HG02571 (cell line): ENCODE measurements around the gene USP12.

Source experiments
- ATAC-seq: cut with Tn5 transposase; IDR thresholded peaks from one replicate; pipeline ENCODE4 v1.9.1; 2021; ENCODE audit warnings: mild to moderate bottlenecking, moderate library complexity; ENCODE audit not compliant: unreplicated experiment

USP12 gene

DNA sequence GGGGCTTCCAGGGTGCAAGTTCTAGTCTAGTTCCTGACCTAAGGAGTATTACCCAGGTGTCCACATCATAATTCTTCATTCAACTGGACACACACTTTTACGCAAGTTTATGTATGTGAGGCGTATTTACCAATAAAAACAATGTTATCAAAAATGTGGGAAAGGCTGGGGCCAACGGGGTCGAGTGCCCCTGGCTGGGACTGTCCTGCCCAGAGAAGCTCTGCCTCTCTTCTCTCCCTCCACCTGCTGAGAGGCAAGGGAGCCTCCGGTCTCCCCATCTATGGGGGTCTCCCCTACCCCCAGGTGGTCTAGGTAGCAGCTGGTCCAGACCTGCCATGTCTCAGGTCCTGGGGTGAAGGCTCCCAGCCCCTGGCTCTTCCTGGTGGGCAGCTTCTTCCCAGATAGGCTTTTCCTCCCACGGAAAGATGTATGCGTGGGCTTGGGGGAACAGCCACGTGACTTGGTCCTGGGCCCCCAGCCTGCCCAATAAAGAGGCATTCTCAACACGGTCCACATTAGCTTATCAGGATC is 132.4 kb downstream of the USP12 start:
- no peak for ATAC-seq

DNA sequence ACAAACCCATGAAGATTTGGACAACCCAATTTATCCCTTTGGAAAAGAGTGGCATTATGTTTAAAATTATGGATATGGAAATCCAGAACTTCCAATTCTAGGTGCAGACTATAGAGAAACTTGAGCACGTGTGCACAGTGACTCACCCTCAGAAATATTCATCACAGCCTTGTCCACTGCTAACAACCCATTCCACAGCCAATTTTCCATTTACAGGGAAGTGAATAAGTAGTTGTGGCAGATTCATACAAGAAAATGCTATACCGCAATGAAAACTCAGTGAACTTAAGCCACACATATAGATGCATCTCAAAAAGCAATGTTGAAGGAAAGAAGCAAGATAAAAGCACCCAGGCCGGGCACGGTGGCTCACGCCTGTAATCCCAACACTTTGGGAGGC is 133.3 kb downstream of the USP12 start:
- no peak for ATAC-seq

DNA sequence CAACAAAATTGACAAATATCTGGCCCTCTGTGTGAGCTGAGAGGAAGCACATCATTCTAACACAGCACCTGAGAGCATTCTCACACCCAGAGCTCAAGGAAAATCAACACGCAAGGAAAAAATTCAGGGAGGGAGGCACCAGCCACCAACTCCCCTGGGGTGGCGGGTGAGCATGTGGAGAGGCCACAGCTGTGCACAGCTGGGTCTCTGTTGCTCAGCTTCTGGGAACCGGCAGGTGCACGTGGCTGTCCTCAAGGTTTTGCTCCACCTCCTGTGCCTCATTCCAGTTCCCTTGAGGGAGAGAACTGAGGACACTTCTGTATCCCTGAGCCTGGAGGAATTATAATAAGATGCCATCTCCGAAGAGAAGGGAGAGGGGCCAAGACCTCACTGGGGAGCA is 134.0 kb downstream of the USP12 start:
- ATAC-seq = no peak

DNA sequence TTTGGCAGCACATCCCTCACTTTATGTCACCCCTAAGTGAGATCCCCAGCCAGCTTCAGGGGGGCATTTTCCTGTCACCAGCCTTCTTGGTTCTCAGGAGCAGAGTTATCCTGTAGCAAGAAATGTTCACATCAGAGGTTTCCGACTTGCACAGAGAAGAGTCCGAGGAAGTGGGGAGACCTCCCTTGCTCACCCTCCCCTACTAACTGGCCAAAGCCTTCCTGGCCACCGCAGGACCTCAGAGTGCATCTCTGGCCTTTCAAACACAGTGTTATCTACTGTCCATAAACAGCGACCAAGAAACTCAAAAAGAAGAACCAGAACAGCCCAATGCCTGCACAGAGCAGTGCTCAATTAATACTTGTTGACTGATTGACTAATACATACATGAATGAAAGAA is 134.4 kb downstream of the USP12 start:
- no peak for ATAC-seq

DNA sequence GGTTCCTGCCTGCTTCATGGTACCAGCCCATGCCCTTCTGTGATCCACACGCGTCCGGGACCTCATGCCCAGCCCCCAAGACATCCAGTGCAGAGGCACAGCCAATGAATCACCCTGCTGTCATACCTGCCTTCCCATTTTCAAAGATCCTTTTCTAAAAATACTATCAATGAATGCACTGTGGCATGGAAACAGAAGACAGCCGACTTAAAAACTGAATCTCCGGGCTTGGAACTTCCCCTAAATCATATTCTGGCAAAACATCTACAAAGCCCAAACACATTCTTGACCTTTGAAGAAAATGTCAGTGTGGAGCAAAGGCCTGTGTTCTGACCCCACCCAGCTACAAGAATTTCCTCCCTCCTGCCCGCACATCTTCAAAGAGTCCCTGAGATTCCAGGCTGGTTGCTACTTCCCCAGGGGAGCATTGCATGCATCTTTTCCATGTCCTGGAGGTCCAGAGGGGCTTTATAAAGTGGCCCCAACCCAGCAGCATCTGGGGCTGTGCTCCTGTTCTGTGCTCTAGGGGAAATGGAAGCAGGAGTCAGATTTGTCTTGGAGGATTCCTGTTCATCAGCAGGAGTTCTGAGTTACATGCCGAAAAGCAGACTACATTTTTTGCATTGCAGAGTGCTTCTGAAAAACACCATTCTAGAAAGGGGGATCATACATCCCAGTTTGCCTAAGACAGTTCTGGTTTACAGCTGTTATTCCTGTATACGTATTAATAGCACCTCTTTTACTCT is 135.2 kb downstream of the USP12 start:
- no peak for ATAC-seq

DNA sequence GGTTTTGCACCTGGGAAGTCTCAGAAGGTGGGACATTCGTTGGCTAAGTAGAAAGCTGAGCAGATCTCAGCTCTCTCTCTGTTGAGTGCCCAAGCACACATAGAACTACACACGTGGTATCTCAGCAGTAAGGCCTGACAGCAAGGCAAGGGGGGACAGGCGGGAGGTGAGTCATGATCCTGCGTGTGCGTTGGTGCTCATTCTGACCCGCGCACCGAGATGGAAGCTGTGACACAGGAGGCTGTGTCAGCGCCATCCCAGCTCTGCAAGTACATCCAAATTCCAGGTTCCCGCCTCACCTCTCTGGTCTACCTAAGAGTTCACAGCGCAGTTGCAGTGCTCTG is 135.7 kb downstream of the USP12 start:
- ATAC-seq = no peak

DNA sequence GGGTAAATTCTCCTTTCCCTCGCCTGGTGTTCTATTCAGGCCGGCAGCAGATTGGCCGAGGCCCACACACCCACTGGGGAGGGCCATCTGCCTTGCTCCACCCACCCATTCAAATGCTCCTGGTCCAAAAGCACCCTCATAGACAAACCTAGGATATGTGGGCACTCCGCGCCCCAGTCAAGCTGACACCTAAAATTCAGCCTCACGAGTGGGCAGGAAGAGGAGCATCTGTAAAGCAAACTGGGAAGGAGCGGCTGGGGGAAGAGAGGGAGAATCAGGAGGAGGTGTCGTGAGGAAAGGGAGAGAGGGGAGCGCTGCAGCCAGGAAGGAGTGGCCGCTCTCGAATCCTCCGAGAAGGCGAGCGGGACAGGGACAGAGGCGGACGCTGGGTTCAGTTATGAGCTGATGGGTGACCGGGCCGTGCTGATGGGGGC is 136.9 kb downstream of the USP12 start:
- ATAC-seq = no peak

DNA sequence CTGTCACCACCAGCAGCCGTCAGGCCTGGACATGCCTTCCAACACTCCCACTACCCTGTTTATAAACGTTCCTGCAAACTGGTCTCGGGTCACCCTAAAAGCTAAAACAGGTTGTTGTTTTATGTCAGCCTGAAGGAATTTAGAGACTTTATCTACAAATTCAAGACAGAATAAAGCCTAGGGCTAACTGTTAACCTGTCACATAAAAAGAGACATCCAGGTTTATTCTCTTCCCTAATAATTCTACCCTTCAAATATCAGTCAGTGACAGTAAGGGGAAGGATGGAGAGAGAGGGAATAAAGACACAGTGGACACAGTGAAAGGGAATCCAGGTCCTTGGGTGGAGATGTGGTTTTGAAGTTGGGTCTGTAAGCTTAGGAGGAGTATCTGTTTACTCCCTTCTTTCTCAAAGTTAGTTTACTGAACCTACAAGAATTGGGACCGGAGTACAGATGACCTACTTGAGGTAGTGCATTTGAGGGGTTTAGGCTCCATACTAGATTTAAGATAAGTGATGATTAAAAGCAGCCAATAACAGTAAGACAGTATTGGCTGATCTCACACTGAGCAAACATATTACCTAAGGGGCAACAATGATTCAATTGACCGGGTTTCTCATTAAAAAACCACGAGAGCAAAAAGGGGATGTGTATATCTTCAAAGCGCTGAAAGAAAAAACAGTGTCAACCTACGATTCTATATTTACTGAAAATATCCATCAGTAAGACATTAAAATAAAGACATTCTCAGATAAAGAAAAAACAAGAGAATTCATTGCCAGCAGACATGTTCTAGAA is 142.7 kb downstream of the USP12 start:
- no peak for ATAC-seq

DNA sequence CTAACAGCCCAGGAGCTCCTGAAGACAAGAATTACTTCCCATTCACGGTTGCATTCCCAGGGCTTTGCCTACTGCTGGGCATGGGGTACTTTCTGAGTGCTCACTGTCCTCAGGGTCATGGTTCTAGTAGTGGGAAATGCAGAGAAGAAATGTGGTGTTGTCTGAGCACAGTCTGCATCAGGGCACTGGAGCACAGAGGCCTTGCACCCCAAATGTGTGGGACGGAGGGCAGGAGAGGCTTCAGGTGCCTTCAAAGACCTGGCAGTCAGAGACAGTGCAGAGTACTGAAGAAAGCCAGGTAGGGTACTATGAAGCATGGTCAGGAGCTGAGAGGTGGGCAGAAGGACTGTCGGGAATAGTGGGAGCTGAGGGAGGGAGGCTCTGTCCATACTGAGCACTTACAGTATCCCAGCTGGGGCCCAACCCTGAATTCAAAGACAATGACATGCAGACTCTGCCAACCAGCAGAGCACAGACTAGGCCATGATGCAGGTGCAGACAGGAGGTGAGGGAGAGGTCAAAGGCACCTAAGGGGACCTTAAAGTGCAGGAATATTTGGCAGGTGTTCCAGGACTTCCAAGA is 144.4 kb downstream of the USP12 start:
- ATAC-seq = no peak

DNA sequence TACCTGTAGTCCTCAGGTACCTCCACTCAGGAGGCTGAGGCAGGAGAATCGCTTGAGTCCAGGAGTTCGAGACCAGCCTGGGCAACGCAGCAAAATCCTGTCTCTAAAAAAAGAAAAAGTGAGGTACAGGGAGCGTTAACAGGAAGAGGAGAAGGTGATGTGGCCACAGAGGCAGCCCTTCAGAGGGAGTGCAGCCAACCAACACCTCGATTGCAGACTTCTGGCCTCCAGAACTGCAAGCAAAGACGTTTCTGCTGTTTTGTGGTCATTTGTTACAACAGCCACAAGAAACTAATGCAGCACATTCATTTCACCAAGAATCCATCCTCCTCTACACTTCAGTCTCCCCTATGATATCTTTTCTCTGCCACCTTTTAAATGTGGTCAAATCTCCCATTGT is 145.2 kb downstream of the USP12 start:
- no peak for ATAC-seq

DNA sequence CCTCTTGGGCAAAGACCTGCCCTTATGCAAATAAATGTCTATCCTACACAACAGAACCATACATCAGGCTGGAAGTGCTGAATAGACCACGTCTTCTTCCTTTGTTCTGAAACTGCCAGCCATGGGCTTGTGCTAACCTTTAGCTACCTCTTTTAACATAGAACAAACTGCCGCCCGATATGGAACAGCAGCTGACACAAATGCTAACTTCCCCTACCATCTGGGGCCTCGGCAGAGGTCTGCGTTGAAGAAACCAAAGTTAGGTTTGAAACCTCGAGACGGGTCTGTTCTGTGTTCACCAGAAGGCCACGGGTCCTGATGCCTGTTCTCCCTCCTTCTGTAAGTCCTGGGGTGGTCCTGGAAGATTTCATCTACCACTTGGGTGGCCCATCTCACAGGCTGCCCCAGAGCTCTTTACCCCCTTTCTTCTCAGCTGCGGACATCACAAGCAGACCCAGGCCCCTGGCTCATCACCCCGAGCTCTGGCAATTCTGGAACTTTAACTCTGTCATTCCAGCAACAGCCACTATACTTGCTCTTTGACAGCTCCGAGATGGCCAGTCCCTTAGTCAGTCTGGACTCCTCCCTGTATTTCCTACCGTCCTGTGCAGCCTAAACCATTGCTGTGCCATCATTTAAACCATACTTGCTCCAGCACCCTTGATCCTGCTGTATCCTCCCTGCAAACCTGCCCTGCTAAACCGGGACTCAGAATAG is 146.7 kb downstream of the USP12 start:
- no peak for ATAC-seq

DNA sequence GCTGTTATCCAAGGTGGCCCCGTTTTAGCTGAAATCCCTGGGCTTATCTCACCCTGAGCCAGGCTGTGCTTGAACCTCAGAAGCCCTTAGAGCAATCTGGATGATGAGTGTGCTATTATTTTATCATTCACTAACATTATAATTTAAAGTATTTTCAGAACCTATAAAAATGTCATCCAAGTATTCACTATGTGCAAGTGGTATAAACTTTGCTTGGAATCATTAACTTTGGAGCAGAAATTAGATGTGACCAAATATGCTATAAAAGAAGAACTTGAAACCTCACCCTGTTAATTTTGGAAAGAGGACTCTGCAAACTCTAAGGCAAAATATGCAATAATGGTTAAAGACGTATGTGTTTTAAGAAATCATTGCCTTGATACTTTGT is 147.5 kb downstream of the USP12 start:
- no peak for ATAC-seq

DNA sequence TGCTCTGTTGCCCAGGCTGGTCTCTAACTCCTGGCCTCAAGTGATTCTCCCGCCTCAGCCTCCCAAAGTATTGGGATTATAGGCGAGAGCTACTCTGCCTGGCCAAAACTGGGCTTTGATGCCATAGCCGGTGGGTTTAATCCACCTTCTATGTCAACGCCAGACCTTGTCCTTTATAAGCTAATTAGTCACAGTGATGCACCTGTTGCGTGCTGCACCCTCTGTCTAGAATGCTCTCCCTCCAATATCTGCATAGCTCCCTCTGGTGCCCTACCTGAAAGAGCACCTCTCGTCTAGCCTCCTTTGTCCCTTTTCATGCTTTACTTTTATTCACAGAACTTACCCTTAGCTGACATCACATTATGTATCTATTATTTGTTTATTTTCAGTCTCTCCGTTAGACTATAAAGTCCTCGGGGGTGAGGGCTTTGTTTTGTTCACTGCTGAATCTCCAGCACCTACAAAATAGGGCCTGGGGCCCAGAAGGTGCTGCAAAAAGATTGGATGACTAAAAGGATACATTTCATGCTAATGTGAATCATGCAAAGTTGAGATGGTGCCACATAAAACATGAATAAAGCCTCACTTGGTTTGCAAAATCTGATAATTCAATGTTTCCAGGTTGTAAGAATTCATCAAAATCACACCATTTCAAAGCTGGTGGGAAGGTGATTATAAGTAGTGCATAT is 148.1 kb downstream of the USP12 start:
- ATAC-seq = no peak

DNA sequence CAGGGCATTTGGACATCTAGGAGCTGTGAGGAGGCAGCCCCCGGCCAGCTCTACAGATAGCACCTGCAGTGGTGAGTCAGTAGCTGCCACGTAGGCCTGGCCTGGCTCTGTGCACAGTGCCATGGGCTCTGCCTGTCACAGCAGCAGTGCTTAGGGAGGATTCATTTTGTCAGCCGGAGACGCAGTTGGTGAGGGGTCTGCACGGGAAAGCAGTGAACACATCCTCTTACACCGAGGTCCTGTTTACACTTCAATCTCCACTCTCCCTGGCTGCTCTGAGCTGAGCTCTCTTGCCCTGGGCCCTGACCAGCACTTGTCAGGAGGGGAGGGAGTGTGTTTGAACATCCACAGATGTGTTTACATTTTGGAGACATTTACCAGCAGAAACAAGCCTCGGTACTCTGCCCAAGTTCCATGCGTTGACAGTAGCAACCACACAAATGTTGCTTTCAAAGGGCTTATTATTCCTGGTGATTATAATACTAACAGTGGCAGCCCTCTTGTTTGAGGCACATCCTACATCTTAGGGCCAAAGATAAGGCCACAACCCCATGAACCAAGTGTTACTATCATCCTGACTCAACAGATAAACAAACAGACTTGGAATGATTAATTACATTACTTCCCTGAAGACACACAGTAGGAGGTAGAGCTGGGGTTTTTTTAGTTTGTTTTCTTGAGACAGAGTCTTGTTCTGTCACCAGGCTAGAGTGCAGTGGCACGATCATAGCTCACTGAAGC is 148.9 kb downstream of the USP12 start:
- no peak for ATAC-seq

DNA sequence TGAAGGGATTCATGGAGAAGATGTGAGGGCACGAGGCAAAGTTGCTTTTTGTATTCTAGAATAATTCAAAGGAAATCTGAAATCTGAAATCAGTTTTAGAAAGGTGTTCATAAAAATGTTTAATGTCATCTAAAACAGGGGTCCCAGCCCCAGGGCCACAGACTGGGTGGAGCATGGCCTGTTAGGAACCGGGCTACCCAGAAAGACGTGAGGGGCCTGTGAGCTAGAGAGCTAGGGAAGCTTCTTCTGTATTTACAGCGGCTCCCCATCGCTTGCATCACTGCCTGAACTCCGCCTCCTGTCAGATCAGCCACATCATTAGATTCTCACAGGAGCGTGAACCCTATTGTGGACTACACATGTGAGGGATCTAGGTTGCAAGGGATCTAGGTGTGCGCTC is 151.2 kb downstream of the USP12 start:
- ATAC-seq = no peak

DNA sequence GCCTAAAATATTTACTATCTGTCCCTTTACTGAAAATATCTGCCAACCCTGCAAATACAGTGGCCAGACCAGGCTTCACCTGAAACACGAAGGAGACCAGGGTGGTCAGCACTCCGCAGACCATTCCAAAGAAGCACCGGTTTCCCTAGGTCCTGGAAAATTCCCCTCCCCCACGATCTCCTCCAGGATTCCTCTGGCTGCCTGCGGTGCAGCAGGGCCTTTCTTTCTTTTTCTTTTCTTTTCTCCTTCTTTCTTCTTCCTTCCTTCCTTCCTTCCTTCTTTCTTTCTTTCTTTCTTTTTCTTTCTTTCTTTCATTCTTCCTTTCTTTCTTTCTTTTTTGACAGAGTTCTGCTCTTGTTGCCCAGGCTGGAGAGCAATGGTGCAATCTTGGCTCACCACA is 152.7 kb downstream of the USP12 start:
- ATAC-seq = no peak

DNA sequence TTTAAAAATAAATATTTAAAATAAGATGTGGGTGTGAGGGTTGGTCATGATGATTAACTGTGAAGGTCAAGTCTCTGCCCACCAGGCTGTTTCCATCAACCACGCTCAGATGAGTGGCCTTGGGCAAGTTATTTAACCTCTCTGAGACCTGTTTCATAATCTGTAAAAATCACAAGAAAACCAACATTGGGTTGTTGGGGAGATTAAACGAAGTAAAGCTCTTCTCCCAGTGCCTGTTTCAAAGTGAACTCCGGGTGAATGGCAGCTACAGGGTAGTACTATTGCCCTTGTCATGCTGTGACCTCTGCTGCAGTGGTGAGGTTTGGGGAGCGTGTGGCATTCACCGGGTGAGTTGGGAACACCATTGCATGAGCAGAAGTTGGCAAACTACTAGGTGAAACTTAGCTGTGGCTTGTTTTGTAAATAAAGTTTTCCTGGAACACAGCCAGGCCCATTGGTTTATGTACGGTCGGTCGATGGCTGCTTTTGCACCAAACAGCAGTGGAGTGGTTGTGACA is 153.2 kb downstream of the USP12 start:
- no peak for ATAC-seq

DNA sequence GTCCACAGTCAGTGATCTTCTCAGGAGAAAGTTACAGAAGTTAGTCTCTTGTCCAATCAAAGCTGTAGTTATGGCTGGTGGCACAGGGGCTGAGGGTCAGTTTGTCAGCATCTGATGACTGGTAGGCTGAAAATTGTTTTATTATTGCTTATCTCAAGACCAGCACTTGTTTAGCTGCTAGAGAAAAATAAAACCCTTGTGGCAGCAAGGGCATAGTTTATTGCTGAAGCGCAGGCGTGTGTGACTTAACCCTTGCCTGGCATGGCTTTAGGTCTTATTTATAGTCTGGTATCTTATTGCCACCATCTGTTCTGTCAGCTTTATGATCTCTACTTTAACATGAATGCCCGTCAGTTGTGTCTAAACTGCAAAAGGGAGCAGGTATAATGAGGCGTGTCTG is 154.7 kb downstream of the USP12 start:
- ATAC-seq = no peak
